ENCODE measurements around the gene ALG1L2.
A peak's percentile ranks its signal among the peaks of the same experiment; 100 is the strongest.
"Not testable (repeated sequence)": the region's sequence is repeated elsewhere in the genome, so short reads cannot be mapped to it uniquely, and the experiment has no call there.

ALG1L2 gene

GRCh38 chr3:130140756-130141155 is 59.1 kb downstream of the ALG1L2 start:
- H2BK120ac ChIP-seq (ENCODE audit: low read depth, low read length); H2AFZ ChIP-seq (ENCODE audit: low read depth, low read length); H3K9me3 ChIP-seq (ENCODE audit: control insufficient read depth, low read length); H3K79me1 ChIP-seq (replicated peaks; ENCODE audit: low read length, poor library complexity, severe bottlenecking); H3K23ac ChIP-seq (ENCODE audit: low read length in 2 of 2); H2AK5ac ChIP-seq (ENCODE audit: low read length, severe bottlenecking); H3K4me2 ChIP-seq (ENCODE audit: low read length, poor library complexity, severe bottlenecking); H2BK12ac ChIP-seq (ENCODE audit: low read length in 2 of 2); H3K4me3 ChIP-seq (ENCODE audit: insufficient read depth in 1 of 2, low read depth in 1 of 2, low read length in 2 of 2); H3K27me3 ChIP-seq (ENCODE audit: control insufficient read depth in 1 of 2, insufficient read depth in 1 of 2, low read length in 2 of 2); H3K14ac ChIP-seq (ENCODE audit: low read length in 2 of 2); H3K4me1 ChIP-seq (ENCODE audit: control insufficient read depth, insufficient read depth, low read depth, low read length); H2BK5ac ChIP-seq (ENCODE audit: low read depth, low read length, poor library complexity, severe bottlenecking); H2BK15ac ChIP-seq (ENCODE audit: low read depth, poor library complexity, severe bottlenecking); H4K91ac ChIP-seq (ENCODE audit: low read length); H4K8ac ChIP-seq (ENCODE audit: low read length); H3K27ac ChIP-seq (ENCODE audit: low read length, poor library complexity, severe bottlenecking); H3K9ac ChIP-seq (ENCODE audit: low read length); H3K4ac ChIP-seq (ENCODE audit: low read depth in 1 of 2, low read length in 2 of 2); H3K36me3 ChIP-seq (ENCODE audit: control insufficient read depth in 1 of 2, insufficient read depth in 2 of 2, low read depth in 1 of 2, low read length in 2 of 2); H3K18ac ChIP-seq (ENCODE audit: low read depth in 1 of 2, low read length in 2 of 2): not testable (repeated sequence)
- peak; percentile 86 for DNase-seq
- WGBS, result 4% methylated on average over 13 of the region's 16 CpGs

- H3K4me2 ChIP-seq (ENCODE audit: low read length, poor library complexity, severe bottlenecking); H3K79me1 ChIP-seq (replicated peaks; ENCODE audit: low read length, poor library complexity, severe bottlenecking); H3K4me1 ChIP-seq (ENCODE audit: control insufficient read depth, insufficient read depth, low read depth, low read length); H3K23ac ChIP-seq (ENCODE audit: low read length in 2 of 2); H3K9ac ChIP-seq (ENCODE audit: low read length); H2BK5ac ChIP-seq (ENCODE audit: low read depth, low read length, poor library complexity, severe bottlenecking); H3K36me3 ChIP-seq (ENCODE audit: control insufficient read depth in 1 of 2, insufficient read depth in 2 of 2, low read depth in 1 of 2, low read length in 2 of 2); H2BK15ac ChIP-seq (ENCODE audit: low read depth, poor library complexity, severe bottlenecking); H3K4me3 ChIP-seq (ENCODE audit: insufficient read depth in 1 of 2, low read depth in 1 of 2, low read length in 2 of 2); H3K4ac ChIP-seq (ENCODE audit: low read depth in 1 of 2, low read length in 2 of 2); DNase-seq; H3K27me3 ChIP-seq (ENCODE audit: control insufficient read depth in 1 of 2, insufficient read depth in 1 of 2, low read length in 2 of 2); H4K8ac ChIP-seq (ENCODE audit: low read length); H4K91ac ChIP-seq (ENCODE audit: low read length); H3K14ac ChIP-seq (ENCODE audit: low read length in 2 of 2); H2AFZ ChIP-seq (ENCODE audit: low read depth, low read length); H2AK5ac ChIP-seq (ENCODE audit: low read length, severe bottlenecking); H2BK120ac ChIP-seq (ENCODE audit: low read depth, low read length); H3K9me3 ChIP-seq (ENCODE audit: control insufficient read depth, low read length); H3K27ac ChIP-seq (ENCODE audit: low read length, poor library complexity, severe bottlenecking); H3K18ac ChIP-seq (ENCODE audit: low read depth in 1 of 2, low read length in 2 of 2); H2BK12ac ChIP-seq (ENCODE audit: low read length in 2 of 2): not testable (repeated sequence)
- 81% methylated on average over 11 of the region's 13 CpGs for WGBS
These were observed 62.2 kb downstream of the ALG1L2 start for GRCh38 chr3:130143648-130144327.

GRCh38 chr3:130144328-130144650 is 62.7 kb downstream of the ALG1L2 start:
- H2BK12ac ChIP-seq (ENCODE audit: low read length in 2 of 2); H3K79me1 ChIP-seq (replicated peaks; ENCODE audit: low read length, poor library complexity, severe bottlenecking); H3K9ac ChIP-seq (ENCODE audit: low read length); H4K91ac ChIP-seq (ENCODE audit: low read length); H2AFZ ChIP-seq (ENCODE audit: low read depth, low read length); H3K23ac ChIP-seq (ENCODE audit: low read length in 2 of 2); H3K4me2 ChIP-seq (ENCODE audit: low read length, poor library complexity, severe bottlenecking); H3K36me3 ChIP-seq (ENCODE audit: control insufficient read depth in 1 of 2, insufficient read depth in 2 of 2, low read depth in 1 of 2, low read length in 2 of 2); H2BK5ac ChIP-seq (ENCODE audit: low read depth, low read length, poor library complexity, severe bottlenecking); H3K27ac ChIP-seq (ENCODE audit: low read length, poor library complexity, severe bottlenecking); H2BK15ac ChIP-seq (ENCODE audit: low read depth, poor library complexity, severe bottlenecking); H3K9me3 ChIP-seq (ENCODE audit: control insufficient read depth, low read length); H3K18ac ChIP-seq (ENCODE audit: low read depth in 1 of 2, low read length in 2 of 2); H2BK120ac ChIP-seq (ENCODE audit: low read depth, low read length); DNase-seq; H3K4me3 ChIP-seq (ENCODE audit: insufficient read depth in 1 of 2, low read depth in 1 of 2, low read length in 2 of 2); H3K27me3 ChIP-seq (ENCODE audit: control insufficient read depth in 1 of 2, insufficient read depth in 1 of 2, low read length in 2 of 2); H3K4me1 ChIP-seq (ENCODE audit: control insufficient read depth, insufficient read depth, low read depth, low read length); H4K8ac ChIP-seq (ENCODE audit: low read length); H3K14ac ChIP-seq (ENCODE audit: low read length in 2 of 2); H2AK5ac ChIP-seq (ENCODE audit: low read length, severe bottlenecking); H3K4ac ChIP-seq (ENCODE audit: low read depth in 1 of 2, low read length in 2 of 2): not testable (repeated sequence)
- 88% methylated on average over 7 of the region's 9 CpGs for WGBS

DNA sequence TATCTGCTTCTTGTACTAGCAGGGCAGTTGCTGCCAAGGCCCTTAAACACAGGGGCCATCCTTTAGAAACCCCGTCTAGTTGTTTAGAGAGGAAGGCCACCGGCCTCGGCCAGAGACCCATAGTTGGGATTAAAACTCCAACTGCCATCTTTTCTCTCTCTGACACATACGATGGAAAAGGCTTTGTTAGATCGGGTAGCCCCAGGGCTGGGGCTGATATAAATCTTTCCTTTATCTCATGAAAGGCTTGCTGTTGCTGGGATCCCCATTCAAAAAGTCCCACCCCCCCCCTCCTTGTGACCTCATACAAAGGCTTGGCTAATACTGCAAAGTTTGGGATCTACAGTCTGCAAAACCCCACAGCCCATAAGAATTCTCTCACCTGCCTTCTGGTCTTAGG is 63.8 kb downstream of the ALG1L2 start:
- not testable (repeated sequence) for DNase-seq; H3K4ac ChIP-seq (ENCODE audit: low read depth in 1 of 2, low read length in 2 of 2); H2BK12ac ChIP-seq (ENCODE audit: low read length in 2 of 2); H2AFZ ChIP-seq (ENCODE audit: low read depth, low read length); H3K9me3 ChIP-seq (ENCODE audit: control insufficient read depth, low read length); H2BK5ac ChIP-seq (ENCODE audit: low read depth, low read length, poor library complexity, severe bottlenecking); H4K91ac ChIP-seq (ENCODE audit: low read length); H3K4me1 ChIP-seq (ENCODE audit: control insufficient read depth, insufficient read depth, low read depth, low read length); H3K18ac ChIP-seq (ENCODE audit: low read depth in 1 of 2, low read length in 2 of 2); H3K27me3 ChIP-seq (ENCODE audit: control insufficient read depth in 1 of 2, insufficient read depth in 1 of 2, low read length in 2 of 2); H3K4me2 ChIP-seq (ENCODE audit: low read length, poor library complexity, severe bottlenecking); H3K79me1 ChIP-seq (replicated peaks; ENCODE audit: low read length, poor library complexity, severe bottlenecking); H2BK120ac ChIP-seq (ENCODE audit: low read depth, low read length); H2BK15ac ChIP-seq (ENCODE audit: low read depth, poor library complexity, severe bottlenecking); H3K27ac ChIP-seq (ENCODE audit: low read length, poor library complexity, severe bottlenecking); H3K36me3 ChIP-seq (ENCODE audit: control insufficient read depth in 1 of 2, insufficient read depth in 2 of 2, low read depth in 1 of 2, low read length in 2 of 2); H2AK5ac ChIP-seq (ENCODE audit: low read length, severe bottlenecking); H3K4me3 ChIP-seq (ENCODE audit: insufficient read depth in 1 of 2, low read depth in 1 of 2, low read length in 2 of 2); H3K9ac ChIP-seq (ENCODE audit: low read length); H4K8ac ChIP-seq (ENCODE audit: low read length); H3K23ac ChIP-seq (ENCODE audit: low read length in 2 of 2); H3K14ac ChIP-seq (ENCODE audit: low read length in 2 of 2)
- WGBS, result 92% methylated on average over 5 of the region's 5 CpGs

Data from mesenchymal stem cell (in vitro differentiated cells and primary cell).